ENCODE results near the gene FBRS.
A peak's percentile ranks its signal among the peaks of the same experiment; 100 is the strongest.

Gene FBRS

DNA sequence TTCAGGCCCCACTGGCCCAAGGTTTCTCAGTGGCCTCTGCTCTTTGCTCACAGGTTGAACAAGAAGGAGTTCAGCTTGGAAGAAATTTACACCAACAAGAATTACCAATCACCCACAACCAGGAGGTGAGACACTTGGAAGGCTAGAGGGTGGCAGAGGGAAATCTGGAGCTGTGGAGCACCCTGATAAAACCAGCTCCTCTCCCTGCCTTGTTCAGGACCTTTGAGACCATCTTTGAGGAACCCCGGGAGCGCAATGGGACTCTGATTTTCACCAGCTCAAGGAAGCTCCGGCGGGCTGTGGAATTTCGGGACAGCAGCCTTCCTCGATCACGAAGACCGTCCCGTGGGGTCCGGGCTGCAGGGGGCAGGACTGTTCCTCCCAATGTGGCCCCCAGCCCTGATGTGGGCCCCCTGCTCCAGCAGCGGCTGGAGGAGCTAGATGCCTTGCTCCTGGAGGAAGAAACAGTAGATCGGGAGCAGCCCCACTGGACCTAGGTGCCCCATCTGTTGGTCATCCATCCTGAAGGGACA lies 2.4 kb upstream of the FBRS start:
- TF ChIP-seq, protein P1, sequence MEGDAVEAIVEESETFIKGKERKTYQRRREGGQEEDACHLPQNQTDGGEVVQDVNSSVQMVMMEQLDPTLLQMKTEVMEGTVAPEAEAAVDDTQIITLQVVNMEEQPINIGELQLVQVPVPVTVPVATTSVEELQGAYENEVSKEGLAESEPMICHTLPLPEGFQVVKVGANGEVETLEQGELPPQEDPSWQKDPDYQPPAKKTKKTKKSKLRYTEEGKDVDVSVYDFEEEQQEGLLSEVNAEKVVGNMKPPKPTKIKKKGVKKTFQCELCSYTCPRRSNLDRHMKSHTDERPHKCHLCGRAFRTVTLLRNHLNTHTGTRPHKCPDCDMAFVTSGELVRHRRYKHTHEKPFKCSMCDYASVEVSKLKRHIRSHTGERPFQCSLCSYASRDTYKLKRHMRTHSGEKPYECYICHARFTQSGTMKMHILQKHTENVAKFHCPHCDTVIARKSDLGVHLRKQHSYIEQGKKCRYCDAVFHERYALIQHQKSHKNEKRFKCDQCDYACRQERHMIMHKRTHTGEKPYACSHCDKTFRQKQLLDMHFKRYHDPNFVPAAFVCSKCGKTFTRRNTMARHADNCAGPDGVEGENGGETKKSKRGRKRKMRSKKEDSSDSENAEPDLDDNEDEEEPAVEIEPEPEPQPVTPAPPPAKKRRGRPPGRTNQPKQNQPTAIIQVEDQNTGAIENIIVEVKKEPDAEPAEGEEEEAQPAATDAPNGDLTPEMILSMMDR (IDR thresholded peaks at IDR 0.05; ENCODE audit: low read depth, low read length, missing control alignments), result no peak
- peaks cover 24% of the 10 kb centered on the region for H3K36me3 ChIP-seq (replicated peaks)
- DNase-seq, result no peak
- H3K4me3 ChIP-seq (ENCODE audit: low read depth, low read length), result no peak overlapping the region
- H3K27me3 ChIP-seq (replicated peaks), result no peaks in the 10 kb centered on the region
- no peak overlapping the region for H3K27ac ChIP-seq
- in situ Hi-C loops (cut with HindIII; ENCODE audit: low pct_ligation_motif_present, low sequenced_read_pairs), result no loop called here

DNA sequence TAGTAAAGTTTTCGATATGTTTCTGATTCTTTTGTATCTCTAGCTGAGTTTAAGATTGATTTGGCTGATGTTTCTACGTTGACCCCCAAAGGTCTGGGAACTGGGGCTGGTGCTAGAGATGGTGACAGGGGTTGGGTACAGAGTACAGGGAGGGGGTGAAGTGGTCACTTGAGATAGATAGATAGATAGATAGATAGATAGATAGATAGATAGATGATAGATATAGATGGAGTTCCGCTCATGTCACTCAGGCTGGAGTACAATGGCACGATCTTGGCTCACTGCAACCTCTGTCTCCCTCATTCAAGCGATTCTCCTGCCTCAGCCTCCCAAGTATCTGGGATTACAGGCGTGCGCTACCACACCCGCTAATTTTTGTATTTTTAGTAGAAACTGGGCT lies 1.8 kb upstream of the FBRS start:
- no peak for DNase-seq
- Histone ChIP-seq H3K4me3 (ENCODE audit: low read depth, low read length) (no peak overlapping the region), H3K36me3 (replicated peaks) (peaks cover 29% of the 10 kb centered on the region), H3K27ac (no peak overlapping the region), H3K27me3 (replicated peaks) (no peaks in the 10 kb centered on the region)
- TF ChIP-seq, protein P1 (IDR thresholded peaks at IDR 0.05; ENCODE audit: low read depth, low read length, missing control alignments), result no peak
- in situ Hi-C loops (cut with HindIII; ENCODE audit: low pct_ligation_motif_present, low sequenced_read_pairs), result no loop called here

DNA sequence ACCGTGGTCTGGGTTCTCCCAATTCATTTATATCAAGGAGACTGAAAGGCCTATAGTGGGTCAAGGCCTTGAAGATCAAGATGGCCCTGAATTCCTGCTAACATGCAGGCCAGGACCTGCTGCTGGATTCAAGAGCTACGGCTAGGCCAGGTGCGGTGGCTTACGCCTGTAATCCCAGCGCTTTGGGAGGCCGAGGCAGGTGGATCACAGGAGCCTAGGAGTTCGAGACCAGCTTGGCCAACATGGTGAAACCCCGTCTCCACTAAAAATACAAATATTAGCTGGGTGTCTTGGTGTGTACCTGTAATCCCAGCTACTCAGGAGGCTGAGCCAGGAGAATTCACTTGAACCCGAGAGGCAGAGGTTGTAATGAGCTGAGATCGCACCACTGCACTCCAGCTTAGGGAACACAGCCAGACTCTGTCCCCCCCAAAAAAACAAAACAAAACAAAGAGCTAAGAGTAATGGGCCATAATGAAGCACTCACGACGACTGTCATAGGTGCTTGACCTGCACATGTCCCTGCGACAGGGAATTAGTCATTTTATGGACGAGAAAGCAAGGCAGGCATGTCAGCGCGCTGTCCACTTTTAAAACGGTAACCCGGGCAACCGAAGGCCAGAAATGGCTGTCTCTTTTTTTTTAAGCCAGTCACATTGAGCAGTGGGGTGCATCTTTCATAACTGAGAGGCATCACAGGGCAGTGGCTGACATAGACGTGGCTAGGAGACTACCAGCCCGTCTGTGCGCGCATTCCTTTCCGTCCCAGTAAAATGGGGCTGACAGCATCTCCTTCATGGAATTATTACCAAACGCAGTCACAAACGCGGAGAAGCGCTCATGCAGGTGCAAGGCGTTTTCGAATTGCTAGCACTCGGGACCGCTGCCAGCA lies 1.0 kb upstream of the FBRS start:
- TF ChIP-seq, protein P1 (IDR thresholded peaks at IDR 0.05; ENCODE audit: low read depth, low read length, missing control alignments), result no peak
- Histone ChIP-seq H3K4me3 (ENCODE audit: low read depth, low read length) (peak overlapping the region; percentile 57), H3K36me3 (replicated peaks) (peaks cover 36% of the 10 kb centered on the region), H3K27ac (peak overlapping the region; percentile 49), H3K27me3 (replicated peaks) (no peaks in the 10 kb centered on the region)
- no peak for DNase-seq
- in situ Hi-C loops (cut with HindIII; ENCODE audit: low pct_ligation_motif_present, low sequenced_read_pairs), result no loop called here

DNA sequence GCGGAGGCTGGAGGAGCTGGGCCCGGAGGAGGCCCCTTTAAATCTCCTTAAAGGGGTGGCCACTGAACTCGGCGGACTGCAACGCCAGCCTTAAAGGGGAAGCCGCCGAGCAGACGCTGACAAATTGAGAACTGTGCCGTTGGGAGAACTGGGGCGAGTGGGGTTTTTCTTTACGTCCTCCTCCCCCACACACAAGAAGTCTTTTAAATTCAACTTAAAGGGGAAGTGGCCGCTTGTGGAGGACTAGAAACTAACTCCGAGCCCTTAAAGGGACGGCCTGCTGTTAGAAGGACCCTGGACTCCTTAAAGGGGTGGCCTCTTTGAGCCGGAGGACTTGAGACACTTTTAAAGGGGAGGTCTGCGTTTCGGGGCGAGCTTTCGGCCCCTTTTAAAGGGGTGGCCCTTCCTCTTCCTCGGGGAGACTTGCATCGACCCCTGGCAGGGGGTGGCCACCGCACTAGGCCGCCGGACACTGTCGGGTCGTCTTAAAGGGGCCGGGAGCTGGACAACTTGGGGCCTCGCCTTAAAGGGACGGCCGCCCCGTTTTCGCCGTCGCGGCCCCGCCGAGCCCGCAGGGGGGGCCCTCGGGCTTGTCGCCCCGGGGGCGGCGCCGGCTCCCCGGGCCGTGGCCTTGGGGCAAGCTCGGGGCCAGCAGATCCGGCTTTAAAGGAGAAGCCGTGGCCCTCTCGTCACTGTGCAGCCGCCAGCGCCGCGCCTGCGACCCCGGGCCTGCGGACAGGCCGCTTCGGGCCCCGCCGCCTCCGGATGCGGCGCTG lies 688 bp downstream of the FBRS start:
- Histone ChIP-seq H3K4me3 (ENCODE audit: low read depth, low read length) (peak overlapping the region; percentile 89), H3K27ac (peak overlapping the region; percentile 99), H3K27me3 (replicated peaks) (no peaks in the 10 kb centered on the region), H3K36me3 (replicated peaks) (peaks cover 42% of the 10 kb centered on the region)
- DNase-seq, result peak; percentile 92
- in situ Hi-C loops (cut with HindIII; ENCODE audit: low pct_ligation_motif_present, low sequenced_read_pairs), result no loop called here
- TF ChIP-seq, protein P1 (IDR thresholded peaks at IDR 0.05; ENCODE audit: low read depth, low read length, missing control alignments), result no peak

DNA sequence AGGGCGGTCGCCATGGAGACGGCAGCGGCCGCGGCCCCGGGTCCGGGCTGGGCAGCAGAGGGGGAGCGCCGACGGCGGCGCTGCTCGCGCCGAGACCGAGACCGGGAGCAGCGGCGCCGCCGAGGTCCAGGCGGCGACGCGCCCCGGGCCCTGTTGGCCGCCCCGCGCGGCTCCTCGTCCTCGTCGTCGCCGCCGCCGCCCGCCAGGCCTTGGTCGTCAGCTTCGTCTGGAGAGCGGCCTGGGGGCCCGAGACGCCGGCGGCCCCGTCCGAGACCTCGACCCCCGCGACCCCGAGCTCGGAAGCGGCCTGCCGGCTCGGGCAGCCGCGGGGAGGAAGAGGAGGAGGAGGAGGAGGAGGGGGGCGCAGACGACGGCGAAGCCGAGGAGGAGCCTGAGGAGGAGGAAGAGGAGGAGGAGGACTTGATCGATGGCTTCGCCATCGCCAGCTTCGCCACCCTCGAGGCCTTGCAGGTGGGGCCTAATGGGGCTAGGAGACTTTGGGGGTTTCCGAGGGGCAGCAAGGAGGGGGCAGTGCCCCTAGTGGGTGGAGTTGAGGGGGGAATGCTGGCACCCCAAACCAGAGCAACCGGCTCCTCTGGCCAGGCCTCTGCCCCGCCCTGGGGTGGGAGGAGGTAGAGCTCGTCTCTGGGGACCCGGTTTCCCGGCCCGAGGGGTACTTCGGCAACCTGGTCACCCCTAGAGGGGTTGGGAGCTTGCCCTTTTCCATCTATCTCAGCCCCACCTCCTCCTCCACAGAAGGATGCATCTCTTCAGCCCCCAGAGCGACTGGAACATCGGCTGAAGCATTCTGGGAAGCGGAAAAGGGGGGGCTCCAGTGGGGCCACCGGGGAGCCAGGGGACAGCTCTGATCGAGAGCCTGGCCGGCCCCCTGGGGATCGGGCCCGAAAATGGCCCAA lies 1.5 kb downstream of the FBRS start:
- Histone ChIP-seq H3K27me3 (replicated peaks) (no peaks in the 10 kb centered on the region), H3K36me3 (replicated peaks) (peaks cover 47% of the 10 kb centered on the region), H3K4me3 (ENCODE audit: low read depth, low read length) (peak overlapping the region; percentile 89), H3K27ac (peak overlapping the region; percentile 99)
- in situ Hi-C loops (cut with HindIII; ENCODE audit: low pct_ligation_motif_present, low sequenced_read_pairs), result no loop called here
- DNase-seq, result no peak
- TF ChIP-seq, protein P1 (IDR thresholded peaks at IDR 0.05; ENCODE audit: low read depth, low read length, missing control alignments), result peak; percentile 22

All from brain microvascular endothelial cell (primary cell).